ENCODE data around the gene SYTL2.

Gene SYTL2

DNA sequence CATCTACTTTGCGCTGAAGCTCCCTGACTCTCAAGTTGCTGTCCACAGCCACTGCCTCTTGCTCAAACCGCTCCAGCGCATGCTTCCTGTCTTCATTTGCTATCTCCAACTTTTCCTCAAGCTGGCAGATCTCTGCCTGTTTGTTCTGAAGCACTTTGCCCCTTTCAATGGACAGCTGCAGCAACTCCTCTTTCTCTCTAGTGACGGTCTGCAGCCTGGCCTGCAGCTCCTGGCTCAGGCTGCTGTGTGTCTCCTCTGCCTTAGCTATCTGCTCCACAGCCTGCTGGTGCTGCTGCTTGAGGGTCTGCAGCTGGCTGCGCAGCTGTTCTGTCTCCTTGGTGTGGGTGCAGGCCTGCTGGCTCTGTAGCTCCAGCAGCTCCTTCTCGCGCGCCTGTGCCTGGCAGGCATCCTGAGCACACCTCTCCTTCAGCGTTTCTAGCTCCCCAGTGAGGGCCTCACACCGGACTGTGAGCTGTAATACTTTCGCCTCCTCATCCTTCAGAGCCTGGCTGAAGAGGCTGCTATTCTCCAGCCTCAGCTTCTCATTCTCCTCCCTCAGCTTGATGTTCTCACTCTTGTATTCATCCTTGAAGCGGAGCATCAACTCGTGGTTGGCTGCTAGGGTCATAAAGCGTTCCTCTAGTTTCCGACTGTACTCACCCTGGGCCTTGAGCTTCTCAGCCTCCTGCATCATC, 125.7 kb downstream of the SYTL2 start:
- no peaks in the 10 kb centered on the region for H3K79me2 ChIP-seq (ENCODE audit: insufficient read depth, low read length)
- TF ChIP-seq EZH2 (IDR thresholded peaks at IDR 0.05; ENCODE audit: borderline replicate concordance, low read length) = no peak
- no peak overlapping the region for H3K9ac ChIP-seq (ENCODE audit: low read length)
- no peaks in the 10 kb centered on the region for H3K9me2 ChIP-seq (ENCODE audit: low read depth, low read length)
- H3F3A ChIP-seq (ENCODE audit: insufficient read depth, low read length) = no peaks in the 10 kb centered on the region
- no peak overlapping the region for H3K27ac ChIP-seq (ENCODE audit: low read depth, low read length, poor library complexity, severe bottlenecking)
- H4K20me1 ChIP-seq (ENCODE audit: insufficient read depth, low read length) = no peaks in the 10 kb centered on the region
- H3K9me3 ChIP-seq (ENCODE audit: low read length) = no peaks in the 10 kb centered on the region
- H3K4me3 ChIP-seq (ENCODE audit: low read depth, low read length, poor library complexity, severe bottlenecking) = no peak overlapping the region
- H2AFZ ChIP-seq (ENCODE audit: low read length) = no peak overlapping the region
- no peaks in the 10 kb centered on the region for H3K27me3 ChIP-seq (ENCODE audit: insufficient read depth, low read length)
- H3K4me1 ChIP-seq (ENCODE audit: insufficient read depth, low read length, severe bottlenecking) = peaks cover 15% of the 10 kb centered on the region
- H3K4me2 ChIP-seq (ENCODE audit: low read length) = no peak overlapping the region
- no peaks in the 10 kb centered on the region; the same call in 1 of the 2 replicates for H3K36me3 ChIP-seq (ENCODE audit: insufficient read depth, low read length)

DNA sequence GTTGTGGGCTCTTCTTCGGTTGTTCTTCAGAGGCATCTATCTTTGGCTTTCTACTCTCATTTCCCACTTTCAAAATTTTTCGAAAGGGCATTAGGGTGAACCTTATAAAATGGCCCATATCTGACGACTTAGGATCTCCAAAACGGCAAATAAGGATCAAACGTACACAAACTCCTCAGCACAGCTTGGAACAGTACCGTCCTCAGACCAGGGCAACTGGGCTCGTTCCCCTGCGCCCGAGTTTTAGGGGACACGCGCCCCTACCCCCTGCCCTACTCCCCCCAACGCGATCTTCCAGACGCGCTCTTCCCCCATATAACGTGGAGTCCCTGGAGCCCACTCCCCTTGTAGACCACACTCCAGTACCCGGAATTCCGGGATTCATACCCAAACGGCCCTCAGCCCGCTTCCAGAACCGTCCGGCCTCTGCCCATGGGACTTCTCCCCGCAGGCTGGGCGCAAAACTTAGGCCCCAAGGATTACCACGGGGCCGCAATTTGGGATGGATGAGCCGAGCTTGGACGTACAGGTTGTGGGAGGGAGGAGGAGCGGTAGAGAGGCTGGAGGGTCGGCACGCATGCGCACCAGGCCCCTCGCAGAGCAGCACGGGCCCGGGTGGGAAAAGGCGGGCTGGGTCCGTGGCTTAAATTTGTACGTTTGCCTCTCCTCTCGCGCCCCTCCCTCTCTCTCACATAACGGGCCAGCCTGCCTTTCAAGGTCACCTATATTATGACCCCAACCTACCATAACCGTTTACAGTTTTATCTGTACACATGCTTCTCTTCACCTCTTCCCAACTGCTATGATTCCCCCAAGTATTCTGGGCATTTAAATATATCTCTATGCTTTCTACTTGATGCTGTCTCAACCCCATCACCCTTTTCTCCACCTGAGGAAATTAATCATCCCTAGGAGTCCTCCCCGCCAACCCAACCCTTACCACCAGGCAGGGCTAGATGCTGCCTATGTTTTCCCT, 128.3 kb downstream of the SYTL2 start:
- Histone ChIP-seq H2AFZ (ENCODE audit: low read length) (peak overlapping the region; percentile 95; the same call in 1 of the 2 replicates), H3K9me3 (ENCODE audit: low read length) (no peaks in the 10 kb centered on the region), H3K9me2 (ENCODE audit: low read depth, low read length) (no peaks in the 10 kb centered on the region), H4K20me1 (ENCODE audit: insufficient read depth, low read length) (no peaks in the 10 kb centered on the region), H3F3A (ENCODE audit: insufficient read depth, low read length) (no peaks in the 10 kb centered on the region), H3K4me3 (ENCODE audit: low read depth, low read length, poor library complexity, severe bottlenecking) (peak overlapping the region; percentile 88), H3K4me1 (ENCODE audit: insufficient read depth, low read length, severe bottlenecking) (peaks cover 15% of the 10 kb centered on the region), H3K4me2 (ENCODE audit: low read length) (peak overlapping the region; percentile 88), H3K36me3 (ENCODE audit: insufficient read depth, low read length) (no peaks in the 10 kb centered on the region; the same call in 1 of the 2 replicates), H3K27me3 (ENCODE audit: insufficient read depth, low read length) (no peaks in the 10 kb centered on the region), H3K27ac (ENCODE audit: low read depth, low read length, poor library complexity, severe bottlenecking) (no peak overlapping the region), H3K79me2 (ENCODE audit: insufficient read depth, low read length) (no peaks in the 10 kb centered on the region), H3K9ac (ENCODE audit: low read length) (peak overlapping the region; percentile 95)
- no peak for TF ChIP-seq EZH2 (IDR thresholded peaks at IDR 0.05; ENCODE audit: borderline replicate concordance, low read length)
- TF ChIP-seq, protein P1, sequence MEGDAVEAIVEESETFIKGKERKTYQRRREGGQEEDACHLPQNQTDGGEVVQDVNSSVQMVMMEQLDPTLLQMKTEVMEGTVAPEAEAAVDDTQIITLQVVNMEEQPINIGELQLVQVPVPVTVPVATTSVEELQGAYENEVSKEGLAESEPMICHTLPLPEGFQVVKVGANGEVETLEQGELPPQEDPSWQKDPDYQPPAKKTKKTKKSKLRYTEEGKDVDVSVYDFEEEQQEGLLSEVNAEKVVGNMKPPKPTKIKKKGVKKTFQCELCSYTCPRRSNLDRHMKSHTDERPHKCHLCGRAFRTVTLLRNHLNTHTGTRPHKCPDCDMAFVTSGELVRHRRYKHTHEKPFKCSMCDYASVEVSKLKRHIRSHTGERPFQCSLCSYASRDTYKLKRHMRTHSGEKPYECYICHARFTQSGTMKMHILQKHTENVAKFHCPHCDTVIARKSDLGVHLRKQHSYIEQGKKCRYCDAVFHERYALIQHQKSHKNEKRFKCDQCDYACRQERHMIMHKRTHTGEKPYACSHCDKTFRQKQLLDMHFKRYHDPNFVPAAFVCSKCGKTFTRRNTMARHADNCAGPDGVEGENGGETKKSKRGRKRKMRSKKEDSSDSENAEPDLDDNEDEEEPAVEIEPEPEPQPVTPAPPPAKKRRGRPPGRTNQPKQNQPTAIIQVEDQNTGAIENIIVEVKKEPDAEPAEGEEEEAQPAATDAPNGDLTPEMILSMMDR (IDR thresholded peaks at IDR 0.05; ENCODE audit: low read length) = no peak

DNA sequence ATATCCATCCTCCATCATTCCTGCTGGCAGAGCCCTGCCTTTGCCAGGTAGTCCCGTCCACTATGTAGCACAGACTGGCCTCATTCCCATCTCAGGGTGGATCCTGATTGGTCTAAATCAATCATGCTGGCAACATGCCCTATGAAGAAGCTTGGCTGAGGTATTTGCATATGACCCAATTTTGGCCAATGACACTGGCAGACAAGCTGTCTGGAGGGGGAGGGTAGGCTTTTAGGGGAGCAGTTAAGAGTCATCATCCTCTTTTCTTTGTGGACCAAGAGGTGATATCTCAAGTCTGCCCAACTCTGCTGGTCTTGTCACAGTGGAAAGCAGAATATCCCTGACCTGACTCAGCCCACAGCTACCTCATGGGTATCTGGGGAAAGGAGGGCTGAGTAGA, 130.0 kb downstream of the SYTL2 start:
- Histone ChIP-seq H3K4me1 (ENCODE audit: insufficient read depth, low read length, severe bottlenecking) (peaks cover 15% of the 10 kb centered on the region), H3K36me3 (ENCODE audit: insufficient read depth, low read length) (no peaks in the 10 kb centered on the region; the same call in 1 of the 2 replicates), H3K27me3 (ENCODE audit: insufficient read depth, low read length) (no peaks in the 10 kb centered on the region), H2AFZ (ENCODE audit: low read length) (no peak overlapping the region), H3F3A (ENCODE audit: insufficient read depth, low read length) (no peaks in the 10 kb centered on the region), H3K4me3 (ENCODE audit: low read depth, low read length, poor library complexity, severe bottlenecking) (no peak overlapping the region), H3K9me2 (ENCODE audit: low read depth, low read length) (no peaks in the 10 kb centered on the region), H3K9ac (ENCODE audit: low read length) (no peak overlapping the region), H3K9me3 (ENCODE audit: low read length) (no peaks in the 10 kb centered on the region), H3K4me2 (ENCODE audit: low read length) (no peak overlapping the region), H4K20me1 (ENCODE audit: insufficient read depth, low read length) (no peaks in the 10 kb centered on the region), H3K79me2 (ENCODE audit: insufficient read depth, low read length) (no peaks in the 10 kb centered on the region), H3K27ac (ENCODE audit: low read depth, low read length, poor library complexity, severe bottlenecking) (no peak overlapping the region)
- TF ChIP-seq EZH2 (IDR thresholded peaks at IDR 0.05; ENCODE audit: borderline replicate concordance, low read length) = no peak
- TF ChIP-seq, protein P1 (IDR thresholded peaks at IDR 0.05; ENCODE audit: low read length) = no peak

Measured in OCI-LY1 (cell line).